Thoracic aorta (tissue), 2 donors: ENCODE data around the gene GOLGA1. TPM values are rescaled to one million over a fixed set of nuclear protein-coding genes. Genes with fewer than 3 reads are reported as not detected.
"Not testable (repeated sequence)": the region's sequence is repeated elsewhere in the genome, so short reads cannot be mapped to it uniquely, and the experiment has no call there.

Experiments used
- ATAC-seq: fragments of 150-250 bp; one replicate; pipeline ENCODE4 v1.8.0; 2017; ENCODE audit warnings: low read depth; ENCODE audit not compliant: insufficient number of reproducible peaks, low FRiP score
- DNase-seq: peaks from one replicate; pipeline ENCODE4 v3.0.0-alpha.2; 2020; ENCODE audit warnings: low spot score
- H3K27ac ChIP-seq, 2 donors: fragments of 200-600 bp; sonication (generic); 1 replicate in 1 of 2; 2 replicates in 1 of 2; pipeline ENCODE4 v1.5.1; 2016; ENCODE audit warnings: mild to moderate bottlenecking in 2 of 2, moderate library complexity in 2 of 2
- H3K27me3 ChIP-seq: fragments of 200-600 bp; sonication (generic); replicated peaks from 2 replicates; pipeline ENCODE4 v1.6.0; 2016; ENCODE audit warnings: mild to moderate bottlenecking; ENCODE audit not compliant: insufficient read depth
- H3K36me3 ChIP-seq: fragments of 200-600 bp; sonication (generic); one replicate; pipeline ENCODE4 v1.5.1; 2016
- H3K4me1 ChIP-seq, 2 donors: fragments of 200-600 bp; sonication (generic); 1 replicate in 1 of 2; 2 replicates in 1 of 2; pipeline versions ENCODE4 v1.5.1 to v1.6.0; 2016; ENCODE audit warnings: low read depth in 2 of 2, mild to moderate bottlenecking in 1 of 2; ENCODE audit not compliant: control insufficient read depth in 1 of 2
- H3K4me3 ChIP-seq: fragments of 200-600 bp; sonication (generic); 2 replicates; pipeline ENCODE4 v1.5.1; 2016; ENCODE audit warnings: mild to moderate bottlenecking
- H3K9me3 ChIP-seq: fragments of 200-600 bp; sonication (generic); 2 replicates; pipeline ENCODE4 v1.5.1; 2016
- CTCF ChIP-seq: fragments of 200-600 bp; sonication (generic); IDR thresholded peaks from one replicate; pipeline ENCODE4 v1.5.1; 2019; ENCODE audit warnings: antibody characterized with exemption
- total RNA-seq, 2 donors: library from RNA; depleted of rRNA; stranded (reverse); fragments of >200 nt; gene quantifications; one replicate each; pipeline versions ENCODE4 v1.1.0 to v1.2.3, GENCODE V29; 2016

GOLGA1 gene
- total RNA-seq, 2 donors from 2014 or later = 11.6 to 22.2 TPM

- no peaks in the 10 kb centered on the region for H3K36me3 ChIP-seq
- H3K27ac ChIP-seq = no peak overlapping the region
- H3K4me1 ChIP-seq = no peaks in the 10 kb centered on the region
- no peak for ATAC-seq
- no peaks in the 10 kb centered on the region for H3K9me3 ChIP-seq
- no peak for DNase-seq
- no peaks in the 10 kb centered on the region for H3K27me3 ChIP-seq
- TF ChIP-seq CTCF = no peak
- no peak overlapping the region for H3K4me3 ChIP-seq
Observed at GRCh38 chr9:124960409-124960752, 19.5 kb upstream of the GOLGA1 start.

GRCh38 chr9:124959671-124960408 lies 19.0 kb upstream of the GOLGA1 start:
- ATAC-seq, H3K27me3 ChIP-seq, H3K4me3 ChIP-seq, H3K9me3 ChIP-seq, H3K27ac ChIP-seq, DNase-seq, H3K4me1 ChIP-seq, H3K36me3 ChIP-seq: not testable (repeated sequence)

GRCh38 chr9:124954255-124954654 lies 13.4 kb upstream of the GOLGA1 start:
- no peaks in the 10 kb centered on the region for H3K27me3 ChIP-seq
- no peaks in the 10 kb centered on the region for H3K4me1 ChIP-seq
- ATAC-seq (no peak), DNase-seq (no peak)
- no peak overlapping the region for H3K27ac ChIP-seq
- no peak overlapping the region for H3K4me3 ChIP-seq
- no peaks in the 10 kb centered on the region for H3K36me3 ChIP-seq
- H3K9me3 ChIP-seq = no peaks in the 10 kb centered on the region
- no peak for TF ChIP-seq CTCF

GRCh38 chr9:124950050-124950718 lies 9.3 kb upstream of the GOLGA1 start:
- Histone ChIP-seq H3K4me1 (no peaks in the 10 kb centered on the region), H3K9me3 (no peaks in the 10 kb centered on the region), H3K27me3 (no peaks in the 10 kb centered on the region), H3K36me3 (no peaks in the 10 kb centered on the region), H3K27ac (no peak overlapping the region), H3K4me3 (no peak overlapping the region)
- no peak for TF ChIP-seq CTCF
- DNase-seq (no peak), ATAC-seq (no peak)

- H3K4me1 ChIP-seq = no peaks in the 10 kb centered on the region
- ATAC-seq = no peak
- H3K36me3 ChIP-seq = no peaks in the 10 kb centered on the region
- DNase-seq = no peak
- no peak for TF ChIP-seq CTCF
- H3K27me3 ChIP-seq = no peaks in the 10 kb centered on the region
- no peaks in the 10 kb centered on the region for H3K9me3 ChIP-seq
- H3K27ac ChIP-seq = no peak overlapping the region
- H3K4me3 ChIP-seq = no peak overlapping the region
Observed at GRCh38 chr9:124949387-124949786, 8.5 kb upstream of the GOLGA1 start.
